ENCODE measurements around the gene ZNF385C. TPM values are rescaled to one million over a fixed set of nuclear protein-coding genes. Genes with fewer than 3 reads are reported as not detected.

The ZNF385C gene
- polyA plus RNA-seq, 3 donors from 2014 or later = 0.44 TPM; not detected in 2

DNA sequence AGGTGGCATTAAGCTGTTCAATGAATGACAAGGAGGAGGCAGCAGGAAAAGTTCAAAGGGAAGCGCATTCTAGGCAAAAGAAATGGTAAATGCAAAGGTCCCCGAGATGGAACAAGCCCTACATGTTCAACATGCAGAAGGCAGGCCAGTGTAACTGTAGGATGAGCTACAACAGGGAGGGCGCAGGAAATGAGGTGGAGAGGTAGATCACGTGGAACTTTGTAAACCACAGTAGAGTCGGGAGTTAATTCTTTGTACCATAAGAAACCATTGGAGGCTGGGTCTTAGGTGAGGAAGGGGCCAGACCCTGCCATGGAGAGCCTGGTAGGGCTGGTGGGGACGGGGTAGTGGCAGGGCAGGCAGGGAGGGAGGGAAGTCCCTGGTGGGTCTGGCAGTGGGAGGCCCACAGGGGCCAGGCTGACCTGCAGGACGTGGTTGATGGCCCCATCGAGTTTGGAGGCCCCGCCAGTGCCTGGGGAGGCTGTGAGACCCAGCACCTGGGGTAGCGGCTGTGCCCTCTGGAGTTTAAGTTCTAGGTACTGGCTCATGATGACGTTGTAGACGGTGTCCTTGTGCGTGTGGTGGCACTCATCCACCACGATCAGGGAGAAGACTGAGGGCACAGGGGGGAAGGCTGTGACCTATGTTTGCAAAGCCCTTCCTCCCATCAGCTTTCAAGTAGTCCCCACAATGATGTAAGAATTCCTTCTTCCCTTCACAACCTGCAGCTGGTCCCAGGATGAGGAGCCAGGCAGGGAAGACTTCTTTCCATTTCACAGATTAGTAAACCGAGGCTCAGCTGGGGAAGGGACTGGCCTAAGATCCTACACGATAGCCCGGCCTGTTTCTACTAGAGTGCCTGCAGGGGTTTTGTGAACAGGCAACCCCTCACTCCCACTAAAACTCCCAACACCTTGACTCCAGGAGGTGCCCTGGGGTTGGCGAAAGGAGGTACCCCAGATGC lies 12.3 kb upstream of the ZNF385C start:
- Mint-ChIP-seq H3K27me3 (ENCODE audit: low read depth in 3 of 3) (peaks cover 0 to 3% (median 0%) of the 10 kb centered on the region in 3 donors), H3K9me3 (no peaks in the 10 kb centered on the region), H3K4me1 (peaks cover 30 to 35% of the 10 kb centered on the region in 2 donors), H3K27ac (peak overlapping the region in 5 of 6 donors; percentile 13 to 77 (median 44)), H3K36me3 (peaks cover 0 to 4% (median 4%) of the 10 kb centered on the region in 3 donors), H3K4me3 (peak overlapping the region; percentile 13 to 57 (median 38))
- DNase-seq = no peak

DNA sequence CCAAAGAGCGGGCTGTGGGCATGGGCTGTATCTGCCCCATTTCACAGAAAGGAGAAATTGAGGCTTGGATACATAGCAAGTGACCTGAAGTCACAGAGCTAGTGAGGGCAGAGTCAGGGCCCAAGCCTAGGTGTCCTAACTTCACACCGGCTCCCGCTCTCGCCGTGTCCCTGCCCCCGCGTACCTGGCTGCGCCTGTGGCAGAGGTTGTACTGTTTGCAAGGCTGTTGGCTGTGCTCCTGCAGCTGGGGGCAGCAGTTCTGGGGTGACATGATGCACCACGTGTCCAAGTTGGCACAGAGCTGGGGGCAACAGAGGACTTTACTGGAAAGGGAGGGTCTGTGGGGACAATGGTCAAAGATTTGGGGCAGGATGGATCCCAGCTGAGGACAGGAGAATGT lies 10.8 kb upstream of the ZNF385C start:
- peak overlapping the region in 2 of 6 donors; percentile 22 to 52 for H3K27ac Mint-ChIP-seq
- H3K4me1 Mint-ChIP-seq = peaks cover 30 to 35% of the 10 kb centered on the region in 2 donors
- no peak for DNase-seq
- peaks cover 0 to 3% (median 0%) of the 10 kb centered on the region in 3 donors for H3K27me3 Mint-ChIP-seq (ENCODE audit: low read depth in 3 of 3)
- H3K4me3 Mint-ChIP-seq = no peak overlapping the region
- H3K9me3 Mint-ChIP-seq = no peaks in the 10 kb centered on the region
- H3K36me3 Mint-ChIP-seq = peaks cover 2 to 4% (median 3%) of the 10 kb centered on the region in 3 donors

DNA sequence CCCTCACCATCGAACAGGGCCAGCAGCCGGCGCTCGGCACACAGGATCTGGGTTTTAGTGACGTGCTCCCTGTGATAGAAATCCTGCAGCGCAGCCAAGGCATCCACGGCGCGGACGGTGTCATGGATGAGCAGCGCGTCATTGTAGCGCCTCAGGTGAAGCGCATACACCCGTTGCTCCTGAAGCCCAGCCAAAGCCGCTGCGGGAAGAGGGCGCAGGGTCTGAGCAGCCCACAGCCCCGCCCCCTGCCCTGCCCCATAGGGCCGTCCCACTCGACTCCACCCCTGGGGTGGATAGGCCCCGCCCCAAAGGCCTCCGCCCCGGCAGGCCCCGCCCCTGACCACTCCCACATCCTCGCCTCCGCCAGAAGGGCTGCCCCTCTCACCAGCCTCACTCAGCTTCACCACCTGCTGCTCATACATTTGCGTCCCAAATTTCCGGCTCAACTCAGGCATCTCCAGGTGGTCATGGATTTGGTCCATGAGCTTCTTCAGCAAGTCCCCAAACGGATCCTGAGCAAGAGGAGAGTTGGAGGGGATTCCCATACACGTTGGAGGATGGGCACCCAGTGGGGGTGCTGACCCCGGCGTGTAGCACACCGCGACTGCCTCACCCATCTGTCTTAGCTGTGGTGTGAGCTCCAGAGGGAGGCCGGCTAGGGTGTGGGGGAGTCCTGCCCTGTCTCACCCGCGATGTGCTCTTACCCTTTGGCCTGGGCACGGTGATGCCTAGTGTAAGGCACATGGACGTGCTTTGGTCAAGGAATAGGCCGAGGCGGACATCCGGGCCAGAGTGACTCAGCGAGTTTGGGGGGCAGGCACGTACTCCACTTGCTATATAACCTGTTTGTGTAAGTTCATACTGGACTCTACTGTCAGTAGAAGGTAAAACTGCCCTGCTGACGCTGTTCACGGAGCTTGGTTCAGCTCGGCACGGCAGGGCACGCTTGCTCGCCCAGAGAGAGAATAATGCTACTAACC lies 9.6 kb upstream of the ZNF385C start:
- peaks cover 30 to 34% of the 10 kb centered on the region in 2 donors for H3K4me1 Mint-ChIP-seq
- H3K36me3 Mint-ChIP-seq = peaks cover 3 to 4% (median 3%) of the 10 kb centered on the region in 3 donors
- peak; percentile 75 to 83 (median 80) for DNase-seq
- H3K9me3 Mint-ChIP-seq = no peaks in the 10 kb centered on the region
- peaks cover 0 to 3% (median 0%) of the 10 kb centered on the region in 3 donors for H3K27me3 Mint-ChIP-seq (ENCODE audit: low read depth in 3 of 3)
- H3K4me3 Mint-ChIP-seq = peak overlapping the region in 4 of 5 donors; percentile 29 to 67 (median 50)
- H3K27ac Mint-ChIP-seq = no peak overlapping the region

DNA sequence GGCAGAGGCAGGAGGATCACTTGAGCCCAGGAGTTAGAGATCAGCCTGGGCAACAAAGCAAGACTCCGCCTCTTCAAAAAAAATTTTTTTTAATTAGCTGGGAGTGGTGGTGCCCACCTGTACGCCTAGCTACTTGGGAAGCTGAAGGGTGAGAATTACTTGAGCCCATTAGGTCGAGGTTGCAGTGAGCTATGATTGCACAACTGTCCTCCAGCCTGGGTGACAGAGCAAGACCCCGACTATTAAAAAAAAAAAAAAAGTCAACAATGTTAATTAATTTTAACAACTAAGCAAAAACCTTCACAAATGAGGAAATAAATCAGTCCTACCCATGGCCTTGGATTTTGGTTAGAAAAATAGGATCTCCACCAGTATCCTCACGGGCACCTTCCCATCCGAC lies 8.9 kb upstream of the ZNF385C start:
- Mint-ChIP-seq H3K27ac (no peak overlapping the region), H3K4me3 (peak overlapping the region in 3 of 5 donors; percentile 47 to 67 (median 54)), H3K27me3 (ENCODE audit: low read depth in 3 of 3) (peaks cover 0 to 3% (median 0%) of the 10 kb centered on the region in 3 donors), H3K36me3 (peaks cover 3 to 8% (median 3%) of the 10 kb centered on the region in 3 donors), H3K4me1 (peaks cover 24 to 26% of the 10 kb centered on the region in 2 donors), H3K9me3 (no peaks in the 10 kb centered on the region)
- no peak for DNase-seq

DNA sequence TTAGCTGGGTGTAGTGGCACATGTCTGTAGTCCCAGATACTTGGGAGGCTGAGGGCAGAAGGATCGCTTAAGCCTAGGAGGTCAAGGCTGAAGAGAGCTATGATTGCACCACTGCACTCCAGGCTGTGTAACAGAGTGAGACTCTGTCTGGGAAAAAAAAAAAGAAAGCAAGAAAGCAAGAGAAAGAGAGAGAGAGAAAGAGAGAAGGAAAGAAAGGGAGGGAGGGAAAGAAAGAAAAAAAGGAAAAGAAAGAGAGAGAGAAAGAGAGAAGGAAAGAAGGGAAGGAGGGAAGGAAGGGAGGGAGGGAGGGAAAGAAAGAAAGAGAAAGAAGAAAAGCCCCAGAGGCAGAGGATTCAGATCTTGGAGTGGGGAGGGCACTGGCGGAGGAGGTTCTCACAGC lies 7.7 kb upstream of the ZNF385C start:
- no peak for DNase-seq
- Mint-ChIP-seq H3K9me3 (no peaks in the 10 kb centered on the region), H3K4me3 (no peak overlapping the region)

DNA sequence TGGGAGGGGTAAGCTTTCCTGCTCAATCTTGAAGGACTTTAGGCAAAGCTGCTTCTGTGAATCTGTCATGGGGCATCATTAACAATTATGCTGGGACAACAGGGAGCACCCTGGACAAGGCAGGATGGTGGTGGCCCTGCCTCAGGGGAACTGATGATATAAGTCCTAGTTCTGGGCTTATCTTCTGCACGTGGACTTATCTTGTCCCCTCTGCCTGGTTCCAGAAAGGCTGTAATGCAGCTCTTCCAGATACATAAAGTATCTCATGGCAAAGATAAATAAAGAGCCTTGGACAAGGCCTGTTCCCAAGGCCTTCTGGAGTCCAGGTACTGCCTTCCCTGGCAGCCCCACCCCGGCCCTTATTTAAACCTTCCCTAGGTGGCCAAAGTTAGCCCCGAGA lies 6.0 kb upstream of the ZNF385C start:
- Mint-ChIP-seq H3K36me3 (peaks cover 0 to 5% (median 3%) of the 10 kb centered on the region in 3 donors), H3K4me1 (peaks cover 10 to 17% of the 10 kb centered on the region in 2 donors)

More for the DNA sequence above, 7.7 kb upstream of the ZNF385C start:
- peaks cover 14 to 22% of the 10 kb centered on the region in 2 donors for H3K4me1 Mint-ChIP-seq
- H3K27me3 Mint-ChIP-seq (ENCODE audit: low read depth in 3 of 3) = peaks cover 0 to 1% (median 0%) of the 10 kb centered on the region in 3 donors
- H3K36me3 Mint-ChIP-seq = peaks cover 3 to 8% (median 3%) of the 10 kb centered on the region in 3 donors
- H3K27ac Mint-ChIP-seq = no peak overlapping the region

DNA sequence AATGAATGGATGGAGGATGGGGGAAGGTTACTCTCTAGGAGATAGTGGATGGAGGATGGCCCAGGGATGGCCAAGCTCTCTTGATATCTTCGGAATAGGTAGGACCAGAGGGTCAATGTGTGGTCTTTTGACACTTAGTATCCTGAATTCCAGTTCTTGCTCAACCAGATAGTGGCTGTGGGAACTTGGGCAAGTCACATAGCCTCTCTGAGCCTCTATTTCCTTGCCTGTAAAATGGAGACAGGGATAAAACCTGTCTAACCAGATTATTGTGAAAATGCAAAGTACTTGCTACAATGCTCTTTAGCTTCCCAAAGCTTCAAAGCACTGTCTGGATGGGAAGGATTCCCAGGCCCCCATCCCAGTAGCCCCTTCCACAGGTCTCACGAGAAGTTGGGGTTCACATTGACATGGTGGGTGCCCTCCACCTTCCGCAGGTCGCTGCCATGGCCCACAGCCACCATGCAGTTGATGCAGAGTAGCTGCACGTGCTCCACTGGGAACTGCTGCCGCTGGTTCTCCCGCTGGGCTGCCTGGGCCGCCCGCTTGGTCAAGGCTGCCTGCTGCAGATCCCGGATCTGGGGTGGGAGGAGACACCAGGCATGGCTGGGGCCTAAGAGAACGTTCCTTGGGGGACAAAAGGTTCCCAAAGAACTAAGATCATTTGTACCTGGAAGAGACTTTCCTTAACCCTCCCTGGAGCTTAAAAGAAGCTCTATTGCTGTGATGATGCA lies 5.1 kb upstream of the ZNF385C start:
- Mint-ChIP-seq H3K27ac (no peak overlapping the region), H3K27me3 (ENCODE audit: low read depth in 3 of 3) (no peaks in the 10 kb centered on the region), H3K4me3 (no peak overlapping the region), H3K36me3 (peaks cover 0 to 4% (median 3%) of the 10 kb centered on the region in 3 donors), H3K9me3 (no peaks in the 10 kb centered on the region), H3K4me1 (peaks cover 10 to 11% of the 10 kb centered on the region in 2 donors)
- DNase-seq = no peak

More for the DNA sequence above, 6.0 kb upstream of the ZNF385C start:
- Mint-ChIP-seq H3K27ac (no peak overlapping the region), H3K4me3 (no peak overlapping the region), H3K9me3 (no peaks in the 10 kb centered on the region), H3K27me3 (ENCODE audit: low read depth in 3 of 3) (peaks cover 0 to 1% (median 0%) of the 10 kb centered on the region in 3 donors)
- no peak for DNase-seq

DNA sequence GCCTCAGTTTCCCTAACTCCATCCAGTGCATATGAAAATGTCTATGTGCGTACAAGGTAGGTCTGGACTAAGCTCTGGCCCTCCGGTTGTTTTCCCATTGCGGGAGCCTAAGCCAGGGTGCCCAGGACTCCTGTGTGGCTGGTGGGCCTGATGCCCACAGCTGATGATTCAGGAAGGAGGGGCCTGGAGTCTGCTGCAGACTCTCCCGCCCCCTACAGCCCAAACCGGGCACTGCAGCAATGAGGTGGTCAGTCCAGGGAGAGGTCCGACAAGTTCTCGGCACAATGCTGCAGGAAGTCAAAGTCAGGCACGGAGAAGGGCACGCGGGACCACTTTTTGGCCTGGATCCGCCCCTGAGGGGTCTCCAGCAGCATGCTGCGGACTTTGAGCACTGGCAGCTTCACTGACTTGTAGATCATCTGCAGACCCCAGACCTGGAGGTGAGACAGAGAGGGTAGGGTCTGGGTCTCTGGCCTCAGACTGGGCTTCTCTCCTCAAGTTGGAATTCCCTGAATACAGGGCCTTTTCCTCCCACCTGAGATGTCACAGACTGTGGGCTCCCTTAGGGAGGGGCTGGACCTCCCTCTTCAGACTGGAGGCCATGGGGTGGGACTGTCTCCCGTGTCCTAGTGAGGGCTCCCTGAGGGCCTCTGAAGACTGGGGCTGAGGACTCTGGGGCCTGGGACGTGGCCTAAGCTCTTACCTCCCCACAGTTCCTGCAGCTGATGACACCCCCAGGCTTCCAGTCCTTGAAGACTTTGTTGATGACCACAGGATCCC lies 3.4 kb upstream of the ZNF385C start:
- Mint-ChIP-seq H3K4me3 (no peak overlapping the region), H3K27ac (no peak overlapping the region)

DNA sequence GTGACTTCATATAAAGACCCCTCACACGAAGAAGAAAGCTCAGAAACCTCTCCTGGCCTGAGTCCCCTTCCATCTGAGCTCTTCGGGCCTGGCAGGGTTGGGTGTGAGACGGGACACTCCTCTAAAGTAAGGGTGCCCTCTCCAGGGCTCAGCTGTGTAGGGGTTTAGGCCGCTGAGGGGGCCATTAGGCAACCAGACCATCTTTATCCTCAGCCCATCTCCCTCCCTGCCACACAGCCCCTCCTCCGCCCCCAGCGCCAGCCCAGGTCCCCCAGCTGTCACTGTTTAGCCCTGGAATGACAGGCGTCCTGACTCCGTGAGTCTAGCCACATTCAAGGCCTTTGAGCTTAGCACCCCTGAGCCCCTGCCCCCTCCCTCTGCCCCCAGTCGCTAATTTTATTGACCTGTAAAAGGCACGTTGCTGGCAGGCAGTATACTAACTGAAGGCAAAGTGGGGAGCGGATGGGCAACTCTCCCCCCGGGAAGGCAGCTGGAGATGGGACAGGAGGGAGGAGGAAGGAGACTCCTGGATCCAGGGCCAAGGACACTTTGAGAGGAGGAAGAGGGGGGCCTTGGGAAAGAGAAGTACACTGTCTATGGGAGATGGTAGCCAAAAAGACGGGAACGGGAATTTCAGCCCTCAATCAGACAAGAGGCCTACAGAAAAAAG lies 592 bp upstream of the ZNF385C start:
- peaks cover 5 to 9% (median 6%) of the 10 kb centered on the region in 3 donors for H3K27me3 Mint-ChIP-seq (ENCODE audit: low read depth in 3 of 3)
- DNase-seq = no peak
- H3K27ac Mint-ChIP-seq = peak overlapping the region in 1 of 6 donors; percentile 24

More for the DNA sequence above, 3.4 kb upstream of the ZNF385C start:
- H3K4me1 Mint-ChIP-seq = peaks cover 0 to 2% of the 10 kb centered on the region in 2 donors
- no peaks in the 10 kb centered on the region for H3K9me3 Mint-ChIP-seq
- peaks cover 2 to 5% (median 3%) of the 10 kb centered on the region in 3 donors for H3K27me3 Mint-ChIP-seq (ENCODE audit: low read depth in 3 of 3)
- DNase-seq = peak; percentile 44 to 52 (median 49)
- H3K36me3 Mint-ChIP-seq = peaks cover 0 to 4% (median 3%) of the 10 kb centered on the region in 3 donors

DNA sequence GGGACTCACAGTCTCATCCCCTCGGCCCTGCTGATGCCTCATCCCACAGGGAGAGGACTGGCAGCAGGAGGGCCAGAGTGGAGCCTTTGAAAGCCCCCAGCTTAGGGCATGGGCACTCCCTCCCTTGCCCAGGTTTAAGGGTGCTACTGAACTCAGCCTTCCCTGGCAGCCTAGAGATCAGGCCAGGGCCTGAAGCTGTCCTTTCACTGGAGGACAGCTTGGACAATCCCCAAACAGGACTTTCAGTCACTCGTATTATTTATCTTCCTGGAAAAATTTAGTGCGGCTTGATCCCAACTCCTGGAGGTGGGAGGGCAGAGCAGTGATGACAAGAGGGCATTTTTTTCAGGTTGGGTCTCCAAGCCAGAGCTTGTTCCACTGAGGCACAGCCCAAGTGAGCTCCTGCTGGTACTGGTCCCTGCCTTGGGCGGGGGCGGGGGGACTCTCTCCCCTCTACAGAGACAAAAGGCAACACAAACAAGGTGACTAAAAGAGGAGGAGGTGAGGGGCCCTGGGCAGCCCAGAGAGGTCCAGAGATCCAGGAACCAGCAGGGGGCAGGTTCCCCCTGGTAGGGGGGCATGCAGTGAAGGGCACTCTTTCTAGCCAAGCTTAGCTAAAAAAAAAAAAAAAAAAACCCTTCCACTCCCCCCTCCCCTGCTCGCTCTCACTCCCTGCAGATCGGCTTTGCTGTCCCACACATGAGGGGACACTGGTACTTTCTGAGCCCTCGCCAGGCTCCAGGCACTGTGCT lies 1.7 kb downstream of the ZNF385C start:
- no peak overlapping the region for H3K27ac Mint-ChIP-seq
- H3K36me3 Mint-ChIP-seq = no peaks in the 10 kb centered on the region
- H3K9me3 Mint-ChIP-seq = no peaks in the 10 kb centered on the region

More for the DNA sequence above, 592 bp upstream of the ZNF385C start:
- H3K4me1 Mint-ChIP-seq = no peaks in the 10 kb centered on the region
- H3K9me3 Mint-ChIP-seq = no peaks in the 10 kb centered on the region
- H3K4me3 Mint-ChIP-seq = peak overlapping the region in 1 of 5 donors; percentile 20
- peaks cover 0 to 4% (median 0%) of the 10 kb centered on the region in 3 donors for H3K36me3 Mint-ChIP-seq

DNA sequence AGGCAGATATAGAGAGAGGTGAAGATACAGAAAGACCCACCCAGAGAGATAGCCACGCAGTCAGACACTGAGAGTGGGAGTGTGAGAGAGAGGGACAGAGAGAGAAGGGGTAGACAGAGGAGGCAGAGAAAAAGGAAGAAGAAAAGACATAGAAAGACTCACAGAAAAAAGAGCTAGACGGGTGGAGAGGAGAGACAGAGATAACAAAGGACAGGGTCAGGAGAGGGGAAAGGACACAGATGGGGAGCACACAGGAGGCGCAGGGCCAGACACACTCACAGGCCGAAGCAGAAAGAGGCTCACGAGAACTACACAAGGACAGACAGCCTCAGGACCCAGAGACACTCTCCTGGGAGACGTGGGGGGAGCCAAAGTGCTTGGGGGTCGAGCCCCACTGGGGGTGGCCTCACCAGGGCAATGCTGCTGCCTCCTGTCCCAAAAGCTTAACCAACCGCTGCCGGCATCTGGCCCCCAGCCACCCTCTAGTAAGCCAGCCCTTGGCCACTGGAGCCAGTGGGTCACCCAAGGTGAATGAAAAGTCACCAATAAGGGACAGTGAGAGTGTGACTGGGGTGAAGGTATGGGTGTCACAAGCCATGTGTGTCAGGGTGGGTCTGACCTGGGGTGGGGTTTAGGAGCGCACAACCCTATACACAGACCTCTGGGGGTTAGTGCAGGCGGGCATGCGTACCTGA lies 3.8 kb downstream of the ZNF385C start:
- Mint-ChIP-seq H3K27me3 (ENCODE audit: low read depth in 3 of 3) (peaks cover 5 to 9% (median 8%) of the 10 kb centered on the region in 3 donors), H3K36me3 (no peaks in the 10 kb centered on the region), H3K27ac (peak overlapping the region in 1 of 6 donors; percentile 57), H3K4me3 (no peak overlapping the region), H3K9me3 (no peaks in the 10 kb centered on the region), H3K4me1 (no peaks in the 10 kb centered on the region)
- no peak for DNase-seq

More for the DNA sequence above, 1.7 kb downstream of the ZNF385C start:
- Mint-ChIP-seq H3K4me3 (no peak overlapping the region), H3K4me1 (no peaks in the 10 kb centered on the region), H3K27me3 (ENCODE audit: low read depth in 3 of 3) (peaks cover 5 to 9% (median 6%) of the 10 kb centered on the region in 3 donors)
- no peak for DNase-seq

Data from immature natural killer cell (primary cell).